ENCODE data around the gene TXNDC11. TPM values are rescaled to one million over a fixed set of nuclear protein-coding genes. Genes with fewer than 3 reads are reported as not detected.
"Not testable (repeated sequence)": the region's sequence is repeated elsewhere in the genome, so short reads cannot be mapped to it uniquely, and the experiment has no call there.

Gene TXNDC11
- total RNA-seq = 10 to 100 TPM; 35.3 to 41.8 TPM
- polyA plus RNA-seq = 10 to 100 TPM; 31.8 to 46.8 (median 35.4) TPM
- total RNA-seq = 46.3 to 73.8 (median 54.5) reads per million in 6 experiments

- POLR2A ChIA-PET = interaction anchor here (0.6 to 3.6 kb wide), 28 partner anchors 9 to 1272 kb away, joined by 3 to 60 read pairs (median 4); partner anchors contain the start of genes DEXI, LITAF, RSL1D1 and SNN
- DNase-seq (peak; percentile 98 to 100 (median 99)), ATAC-seq (peak; percentile 91 to 92)
- H3K36me3 Mint-ChIP-seq = peaks cover 0 to 13% (median 0%) of the 10 kb centered on the region in 3 donors
- no peaks in the 10 kb centered on the region for H3K27me3 Mint-ChIP-seq
- H3K4me3 Mint-ChIP-seq = peak within 1 kb of the TSS; percentile 90 to 96 (median 94)
- peak within 1 kb of the TSS; percentile 90 to 99 (median 98) for H3K27ac Mint-ChIP-seq
- H3K9me3 Mint-ChIP-seq = no peaks in the 10 kb centered on the region
- H3K4me1 Mint-ChIP-seq = peaks cover 27 to 57% (median 52%) of the 10 kb centered on the region in 4 donors
These were observed at the start of gene TXNDC11 for GRCh38 chr16:11742536-11743307. Gene TXNDC11, minus strand, starts transcription at chr16:11742857. Its CDS starts 127 bp downstream, at chr16:11742730.

DNA sequence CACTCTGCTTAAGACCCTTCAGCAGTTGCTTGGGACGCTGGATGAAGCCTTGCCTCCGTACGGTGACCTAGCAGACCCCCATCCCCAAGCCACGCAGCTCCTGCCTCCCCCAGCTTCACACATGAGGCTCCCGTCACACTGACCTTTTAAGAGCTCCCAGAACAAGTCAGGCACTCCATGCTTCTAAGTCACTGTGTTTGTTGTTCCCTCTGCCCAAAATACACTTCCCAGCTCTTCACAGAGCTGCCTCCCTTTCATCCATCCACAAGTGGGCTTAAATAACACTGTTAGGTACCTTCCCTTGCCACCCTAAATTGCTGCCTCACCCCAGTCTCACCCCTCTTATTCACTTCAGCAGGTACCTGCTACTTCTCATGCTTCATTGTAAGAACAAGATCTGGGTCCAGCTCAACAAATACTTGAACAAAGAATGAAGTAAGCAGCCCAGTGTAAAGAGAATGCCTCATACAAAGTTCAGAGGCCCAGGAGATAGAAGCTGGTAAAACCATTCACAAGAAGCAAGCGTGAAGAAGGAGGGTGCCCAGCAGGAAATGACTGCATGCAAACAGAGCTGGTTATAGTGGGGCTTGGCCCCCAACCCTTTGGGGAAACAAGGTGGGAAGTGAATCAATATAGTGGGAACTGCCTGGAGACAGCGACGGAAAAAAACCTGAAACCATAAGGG is 48.6 kb upstream of the TXNDC11 start:
- DNase-seq = no peak
- no peaks in the 10 kb centered on the region for H3K27me3 Mint-ChIP-seq
- POLR2A ChIA-PET = interaction anchor here (0.5 to 3.0 kb wide), 6 partner anchors 8 to 102 kb away, joined by 3 to 13 read pairs (median 4); partner anchors contain the start of gene TXNDC11
- peaks cover 47 to 87% (median 85%) of the 10 kb centered on the region in 4 donors for H3K4me1 Mint-ChIP-seq
- peak overlapping the region in 2 of 10 donors; percentile 8 to 36 for H3K4me3 Mint-ChIP-seq
- no peak for ATAC-seq
- H3K27ac Mint-ChIP-seq = peak overlapping the region; percentile 30 to 87 (median 82)
- H3K36me3 Mint-ChIP-seq = peaks cover 0 to 22% (median 0%) of the 10 kb centered on the region in 3 donors
- no peaks in the 10 kb centered on the region for H3K9me3 Mint-ChIP-seq

DNA sequence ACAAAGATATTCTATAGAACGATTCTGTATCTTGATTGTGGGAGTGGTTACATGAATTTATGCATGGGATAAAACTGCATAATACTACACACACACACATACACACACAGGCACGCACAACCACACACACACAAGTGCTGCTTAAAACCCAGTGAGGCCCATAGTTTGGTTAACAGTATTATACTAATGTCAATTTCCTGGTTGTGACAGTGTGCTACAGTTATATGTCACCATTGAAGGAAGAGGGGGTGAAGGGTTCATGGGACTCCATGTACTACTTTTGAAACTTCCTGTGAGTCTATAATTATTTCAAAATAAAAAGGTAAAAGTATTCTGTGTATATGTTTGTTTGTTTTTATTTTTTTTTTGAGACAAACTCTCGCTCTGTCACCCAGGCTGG is 46.3 kb upstream of the TXNDC11 start:
- H3K36me3 Mint-ChIP-seq = peaks cover 0 to 15% (median 0%) of the 10 kb centered on the region in 3 donors
- H3K9me3 Mint-ChIP-seq = no peaks in the 10 kb centered on the region
- DNase-seq (no peak), ATAC-seq (peak in 1 of 2 donors; percentile 31)
- H3K4me3 Mint-ChIP-seq = peak overlapping the region in 2 of 10 donors; percentile 19 to 38
- POLR2A ChIA-PET = no interaction called here
- H3K4me1 Mint-ChIP-seq = peaks cover 33 to 76% (median 74%) of the 10 kb centered on the region in 4 donors
- no peaks in the 10 kb centered on the region for H3K27me3 Mint-ChIP-seq
- H3K27ac Mint-ChIP-seq = peak overlapping the region in 7 of 10 donors; percentile 41 to 90 (median 80)

DNA sequence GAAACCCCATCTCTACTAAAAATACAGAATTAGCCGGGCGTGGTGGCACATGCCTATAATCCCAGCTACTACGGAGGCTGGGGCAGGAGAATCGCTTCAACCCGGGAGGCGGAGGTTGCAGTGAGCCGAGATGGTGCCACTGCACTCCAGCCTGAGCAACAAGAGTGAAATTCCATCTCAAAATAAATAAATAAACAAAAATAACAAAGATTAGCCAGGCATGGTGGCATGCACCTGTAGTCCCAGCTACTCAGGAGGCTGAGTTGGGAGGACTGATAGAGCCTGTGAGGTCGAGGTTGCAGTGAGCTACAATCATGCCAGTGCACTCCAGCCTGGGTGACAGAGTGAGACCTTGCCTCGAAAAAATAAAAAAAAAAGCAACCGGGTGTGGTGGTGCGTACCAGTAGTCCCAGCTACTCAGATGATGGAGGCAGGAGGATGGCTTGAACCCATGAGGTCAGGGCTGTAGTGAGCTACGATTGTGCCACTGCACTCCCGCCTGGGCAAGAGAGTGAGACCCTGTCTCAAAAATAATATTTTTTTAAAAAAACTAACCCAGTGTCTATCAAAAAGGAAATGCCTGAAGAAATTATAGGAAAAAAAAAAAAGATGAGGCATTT is 42.4 kb upstream of the TXNDC11 start:
- H3K4me3 Mint-ChIP-seq = peak overlapping the region in 2 of 10 donors; percentile 2 to 14
- POLR2A ChIA-PET = interaction anchor here (4.3 kb wide), 1 partner anchor 12 kb away, joined by 47 read pairs; the partner anchor contains the start of gene ZC3H7A
- not testable (repeated sequence) for ATAC-seq, DNase-seq, H3K9me3 Mint-ChIP-seq, H3K27me3 Mint-ChIP-seq
- peaks cover 0 to 24% (median 5%) of the 10 kb centered on the region in 3 donors for H3K36me3 Mint-ChIP-seq
- H3K4me1 Mint-ChIP-seq = peaks cover 26 to 72% (median 64%) of the 10 kb centered on the region in 4 donors
- peak overlapping the region in 9 of 10 donors; percentile 10 to 94 (median 80) for H3K27ac Mint-ChIP-seq

DNA sequence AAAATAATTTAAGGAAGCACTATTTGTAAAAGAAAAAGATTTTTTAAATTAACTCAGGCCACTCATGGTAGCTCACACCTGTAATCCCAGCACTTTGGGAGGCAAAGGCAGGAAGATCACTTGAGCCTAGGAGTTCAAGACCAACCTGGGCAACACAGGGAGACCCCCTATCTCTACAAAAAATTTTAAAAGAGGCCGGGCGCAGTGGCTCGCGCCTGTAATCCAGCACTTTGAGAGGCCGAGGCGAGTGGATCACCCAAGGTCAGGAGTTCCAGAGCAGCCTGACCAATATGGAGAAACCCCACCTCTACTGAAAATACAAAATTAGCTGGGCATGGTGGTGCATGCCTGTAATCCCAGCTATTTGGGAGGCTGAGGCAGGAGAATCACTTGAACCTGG is 41.7 kb upstream of the TXNDC11 start:
- ATAC-seq, DNase-seq, H3K9me3 Mint-ChIP-seq, H3K27me3 Mint-ChIP-seq: not testable (repeated sequence)
- Mint-ChIP-seq H3K27ac (peak overlapping the region in 9 of 10 donors; percentile 17 to 98 (median 77)), H3K36me3 (peaks cover 0 to 29% (median 5%) of the 10 kb centered on the region in 3 donors), H3K4me1 (peaks cover 24 to 70% (median 61%) of the 10 kb centered on the region in 4 donors), H3K4me3 (peak overlapping the region in 1 of 10 donors; percentile 22)
- POLR2A ChIA-PET = interaction anchor here (0.6 to 4.3 kb wide), 2 partner anchors 13 to 16 kb away, joined by 4 to 47 read pairs; partner anchors contain the start of gene ZC3H7A

GRCh38 chr16:11784038-11784369 is 41.3 kb upstream of the TXNDC11 start:
- POLR2A ChIA-PET = interaction anchor here (0.6 to 4.3 kb wide), 2 partner anchors 13 to 17 kb away, joined by 4 to 47 read pairs; partner anchors contain the start of gene ZC3H7A
- H3K27me3 Mint-ChIP-seq = no peaks in the 10 kb centered on the region
- H3K27ac Mint-ChIP-seq = peak overlapping the region; percentile 94 to 99 (median 98)
- peaks cover 0 to 32% (median 5%) of the 10 kb centered on the region in 3 donors for H3K36me3 Mint-ChIP-seq
- DNase-seq = no peak
- H3K4me1 Mint-ChIP-seq = peaks cover 24 to 68% (median 60%) of the 10 kb centered on the region in 4 donors
- H3K4me3 Mint-ChIP-seq = peak overlapping the region; percentile 68 to 87 (median 82)
- H3K9me3 Mint-ChIP-seq = no peaks in the 10 kb centered on the region
- ATAC-seq = no peak

GRCh38 chr16:11783319-11784037 is 40.8 kb upstream of the TXNDC11 start:
- Mint-ChIP-seq H3K27ac (peak overlapping the region; percentile 94 to 99 (median 98)), H3K4me3 (peak overlapping the region; percentile 68 to 87 (median 82)), H3K4me1 (peaks cover 24 to 65% (median 55%) of the 10 kb centered on the region in 4 donors), H3K36me3 (peaks cover 0 to 36% (median 5%) of the 10 kb centered on the region in 3 donors), H3K9me3 (no peaks in the 10 kb centered on the region), H3K27me3 (no peaks in the 10 kb centered on the region)
- peak in 9 of 10 donors; percentile 21 to 84 (median 66) for DNase-seq
- ATAC-seq = peak; percentile 87 to 91
- POLR2A ChIA-PET = interaction anchor here (0.6 to 4.6 kb wide), 4 partner anchors 8 to 41 kb away, joined by 3 to 47 read pairs (median 12); partner anchors contain the start of genes TXNDC11 and ZC3H7A

DNA sequence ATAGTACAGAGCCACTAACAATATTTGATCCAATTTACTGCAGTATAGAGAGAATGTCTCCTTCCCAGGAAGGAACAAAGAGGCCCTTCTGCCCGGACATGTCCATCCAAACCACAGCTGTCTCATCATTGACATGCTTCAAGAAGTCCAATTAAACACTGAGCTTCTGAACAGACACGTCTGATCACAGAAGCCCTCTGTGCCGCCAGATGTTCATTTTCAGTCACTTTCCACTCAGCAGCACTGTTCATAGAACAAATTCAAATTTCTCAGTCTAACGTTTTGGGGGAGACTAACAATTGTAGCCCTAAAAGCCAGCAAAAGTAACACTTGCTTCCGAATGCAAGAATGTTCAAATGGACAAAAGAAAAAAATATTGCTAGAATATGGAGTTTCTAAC is 39.1 kb upstream of the TXNDC11 start:
- H3K4me1 Mint-ChIP-seq = peaks cover 14 to 51% (median 39%) of the 10 kb centered on the region in 4 donors
- DNase-seq = no peak
- H3K27ac Mint-ChIP-seq = peak overlapping the region; percentile 87 to 99 (median 96)
- no peaks in the 10 kb centered on the region for H3K9me3 Mint-ChIP-seq
- no peak for ATAC-seq
- peaks cover 0 to 43% (median 5%) of the 10 kb centered on the region in 3 donors for H3K36me3 Mint-ChIP-seq
- H3K27me3 Mint-ChIP-seq = no peaks in the 10 kb centered on the region
- H3K4me3 Mint-ChIP-seq = peak overlapping the region in 7 of 10 donors; percentile 1 to 69 (median 52)
- POLR2A ChIA-PET = interaction anchor here (0.7 to 4.6 kb wide), 3 partner anchors 9 to 56 kb away, joined by 3 to 21 read pairs (median 8); partner anchors contain the start of gene ZC3H7A

DNA sequence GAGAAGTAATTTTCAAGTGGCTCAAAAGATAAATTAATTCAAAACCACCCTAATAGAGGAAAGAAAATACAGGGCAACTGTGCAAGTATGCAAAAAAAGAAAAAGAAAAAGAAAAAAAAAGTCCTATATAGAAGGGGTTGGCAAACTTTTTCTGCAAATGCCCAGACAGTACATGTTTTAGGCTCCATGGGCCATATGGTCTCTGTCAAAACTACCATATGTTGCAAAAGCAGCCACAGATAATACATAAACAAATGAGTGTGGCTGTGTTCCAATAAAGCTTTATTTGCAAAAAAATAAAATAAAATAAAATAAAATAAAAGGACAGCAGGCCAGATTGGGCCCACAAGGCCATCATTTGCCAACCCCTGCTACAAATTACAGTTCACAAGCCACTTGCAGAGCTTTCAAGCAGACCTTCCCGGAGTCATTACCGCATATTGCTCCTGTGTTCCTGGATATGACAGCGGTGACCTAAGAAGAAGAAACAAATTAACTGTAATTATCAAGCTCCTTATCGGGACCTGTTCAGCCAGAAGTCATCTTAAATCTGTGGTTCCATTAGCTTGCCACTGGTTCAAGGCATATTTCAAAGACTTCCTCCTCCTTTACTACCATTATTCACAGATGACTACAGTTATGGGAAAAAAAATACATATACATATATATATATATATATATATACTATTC is 38.5 kb upstream of the TXNDC11 start:
- Mint-ChIP-seq H3K4me3 (peak overlapping the region in 1 of 10 donors; percentile 54), H3K27me3 (no peaks in the 10 kb centered on the region), H3K36me3 (peaks cover 0 to 49% (median 5%) of the 10 kb centered on the region in 3 donors), H3K9me3 (no peaks in the 10 kb centered on the region), H3K4me1 (peaks cover 9 to 44% (median 33%) of the 10 kb centered on the region in 4 donors), H3K27ac (peak overlapping the region; percentile 32 to 99 (median 94))
- ATAC-seq (no peak), DNase-seq (no peak)
- POLR2A ChIA-PET = interaction anchor here (0.7 to 4.6 kb wide), 2 partner anchors 16 to 56 kb away, joined by 3 to 21 read pairs; partner anchors contain the start of gene ZC3H7A

GRCh38 chr16:11779074-11779473 is 36.4 kb upstream of the TXNDC11 start:
- no peak for ATAC-seq
- H3K36me3 Mint-ChIP-seq = peaks cover 0 to 69% (median 5%) of the 10 kb centered on the region in 3 donors
- peak overlapping the region in 1 of 10 donors; percentile 76 for H3K27ac Mint-ChIP-seq
- POLR2A ChIA-PET = interaction anchor here (0.6 to 4.6 kb wide), 2 partner anchors 16 to 19 kb away, joined by 4 to 21 read pairs; partner anchors contain the start of gene ZC3H7A
- H3K4me1 Mint-ChIP-seq = peaks cover 9 to 33% (median 25%) of the 10 kb centered on the region in 4 donors
- H3K9me3 Mint-ChIP-seq = no peaks in the 10 kb centered on the region
- no peaks in the 10 kb centered on the region for H3K27me3 Mint-ChIP-seq
- DNase-seq = no peak
- H3K4me3 Mint-ChIP-seq = no peak overlapping the region
